Thoracic aorta (tissue), 2 donors: Measurements from ENCODE around the gene DPH2. TPM values are rescaled to one million over a fixed set of nuclear protein-coding genes. Genes with fewer than 3 reads are reported as not detected.

Experiments
- ATAC-seq: fragments of 150-250 bp; one replicate; pipeline ENCODE4 v1.8.0; 2017; ENCODE audit warnings: low read depth; ENCODE audit not compliant: insufficient number of reproducible peaks, low FRiP score
- DNase-seq: peaks from one replicate; pipeline ENCODE4 v3.0.0-alpha.2; 2020; ENCODE audit warnings: low spot score
- H3K27ac ChIP-seq, 2 donors: fragments of 200-600 bp; sonication (generic); 1 replicate in 1 of 2; 2 replicates in 1 of 2; pipeline ENCODE4 v1.5.1; 2016; ENCODE audit warnings: mild to moderate bottlenecking in 2 of 2, moderate library complexity in 2 of 2
- H3K27me3 ChIP-seq: fragments of 200-600 bp; sonication (generic); replicated peaks from 2 replicates; pipeline ENCODE4 v1.6.0; 2016; ENCODE audit warnings: mild to moderate bottlenecking; ENCODE audit not compliant: insufficient read depth
- H3K36me3 ChIP-seq: fragments of 200-600 bp; sonication (generic); one replicate; pipeline ENCODE4 v1.5.1; 2016
- H3K4me1 ChIP-seq, 2 donors: fragments of 200-600 bp; sonication (generic); 1 replicate in 1 of 2; 2 replicates in 1 of 2; pipeline versions ENCODE4 v1.5.1 to v1.6.0; 2016; ENCODE audit warnings: low read depth in 2 of 2, mild to moderate bottlenecking in 1 of 2; ENCODE audit not compliant: control insufficient read depth in 1 of 2
- H3K4me3 ChIP-seq: fragments of 200-600 bp; sonication (generic); 2 replicates; pipeline ENCODE4 v1.5.1; 2016; ENCODE audit warnings: mild to moderate bottlenecking
- H3K9me3 ChIP-seq: fragments of 200-600 bp; sonication (generic); 2 replicates; pipeline ENCODE4 v1.5.1; 2016
- CTCF ChIP-seq: fragments of 200-600 bp; sonication (generic); IDR thresholded peaks from one replicate; pipeline ENCODE4 v1.5.1; 2019; ENCODE audit warnings: antibody characterized with exemption
- total RNA-seq, 2 donors: library from RNA; depleted of rRNA; stranded (reverse); fragments of >200 nt; gene quantifications; one replicate each; pipeline versions ENCODE4 v1.1.0 to v1.2.3, GENCODE V29; 2016

DPH2 gene
- total RNA-seq, 2 donors from 2014 or later = 21.9 to 31.4 TPM

- no peak for ATAC-seq
- Histone ChIP-seq H3K36me3 (no peaks in the 10 kb centered on the region), H3K9me3 (no peaks in the 10 kb centered on the region), H3K4me1 (peaks cover 8 to 15% of the 10 kb centered on the region in 2 donors), H3K27ac (no peak overlapping the region), H3K27me3 (no peaks in the 10 kb centered on the region), H3K4me3 (no peak overlapping the region)
- no peak for DNase-seq
- no peak for TF ChIP-seq CTCF
Measured at GRCh38 chr1:43987159-43987902, 17.5 kb downstream of the DPH2 start.

- no peak for TF ChIP-seq CTCF
- peak overlapping the region; percentile 77 for H3K4me3 ChIP-seq
- no peaks in the 10 kb centered on the region for H3K36me3 ChIP-seq
- no peaks in the 10 kb centered on the region for H3K27me3 ChIP-seq
- DNase-seq = no peak
- no peaks in the 10 kb centered on the region for H3K9me3 ChIP-seq
- peak overlapping the region; percentile 70 to 84 for H3K27ac ChIP-seq
- peaks cover 8 to 18% of the 10 kb centered on the region in 2 donors for H3K4me1 ChIP-seq
- ATAC-seq = no peak
Measured at GRCh38 chr1:43990271-43991199, 20.7 kb downstream of the DPH2 start.

GRCh38 chr1:43991200-43991475 lies 21.3 kb downstream of the DPH2 start:
- H3K4me3 ChIP-seq = peak overlapping the region; percentile 77
- ATAC-seq = no peak
- peak overlapping the region; percentile 70 to 84 for H3K27ac ChIP-seq
- DNase-seq = no peak
- H3K27me3 ChIP-seq = no peaks in the 10 kb centered on the region
- H3K9me3 ChIP-seq = no peaks in the 10 kb centered on the region
- no peak for TF ChIP-seq CTCF
- no peaks in the 10 kb centered on the region for H3K36me3 ChIP-seq
- peaks cover 8 to 21% of the 10 kb centered on the region in 2 donors for H3K4me1 ChIP-seq

GRCh38 chr1:43991476-43992231 lies 21.8 kb downstream of the DPH2 start, which contains the start of gene CCDC24:
CCDC24 (plus strand) TSS chr1:43991599; CDS start chr1:43991879, 280 bp downstream.
- no peaks in the 10 kb centered on the region for H3K36me3 ChIP-seq
- DNase-seq (peak; percentile 72), ATAC-seq (peak; percentile 68)
- TF ChIP-seq CTCF = no peak
- peak within 1 kb of the TSS; percentile 70 to 84 for H3K27ac ChIP-seq
- no peaks in the 10 kb centered on the region for H3K9me3 ChIP-seq
- peaks cover 13 to 26% of the 10 kb centered on the region in 2 donors for H3K4me1 ChIP-seq
- peak within 1 kb of the TSS; percentile 77 for H3K4me3 ChIP-seq
- H3K27me3 ChIP-seq = no peaks in the 10 kb centered on the region
